Astrocyte (in vitro differentiated cells and primary cell): ENCODE measurements around the gene TBK1.

Experiments
- CTCF ChIP-seq: IDR thresholded peaks from 2 replicates; pipeline ENCODE4 v1.5.1; 2011; ENCODE audit warnings: low read depth, mild to moderate bottlenecking, inconsistent platforms, low read length, moderate library complexity; ENCODE audit not compliant: insufficient read depth
- EZH2 ChIP-seq: IDR thresholded peaks from 2 replicates; pipeline ENCODE4 v1.6.1; 2012; ENCODE audit warnings: mild to moderate bottlenecking, low read length, inconsistent platforms; ENCODE audit not compliant: insufficient read depth

GRCh38 chr12:64521833-64522232 lies 69.9 kb downstream of the TBK1 start:
- no peak for TF ChIP-seq CTCF
- TF ChIP-seq EZH2 = no peak
